ENCODE measurements around the gene COPG2.

Gene COPG2, protein sequence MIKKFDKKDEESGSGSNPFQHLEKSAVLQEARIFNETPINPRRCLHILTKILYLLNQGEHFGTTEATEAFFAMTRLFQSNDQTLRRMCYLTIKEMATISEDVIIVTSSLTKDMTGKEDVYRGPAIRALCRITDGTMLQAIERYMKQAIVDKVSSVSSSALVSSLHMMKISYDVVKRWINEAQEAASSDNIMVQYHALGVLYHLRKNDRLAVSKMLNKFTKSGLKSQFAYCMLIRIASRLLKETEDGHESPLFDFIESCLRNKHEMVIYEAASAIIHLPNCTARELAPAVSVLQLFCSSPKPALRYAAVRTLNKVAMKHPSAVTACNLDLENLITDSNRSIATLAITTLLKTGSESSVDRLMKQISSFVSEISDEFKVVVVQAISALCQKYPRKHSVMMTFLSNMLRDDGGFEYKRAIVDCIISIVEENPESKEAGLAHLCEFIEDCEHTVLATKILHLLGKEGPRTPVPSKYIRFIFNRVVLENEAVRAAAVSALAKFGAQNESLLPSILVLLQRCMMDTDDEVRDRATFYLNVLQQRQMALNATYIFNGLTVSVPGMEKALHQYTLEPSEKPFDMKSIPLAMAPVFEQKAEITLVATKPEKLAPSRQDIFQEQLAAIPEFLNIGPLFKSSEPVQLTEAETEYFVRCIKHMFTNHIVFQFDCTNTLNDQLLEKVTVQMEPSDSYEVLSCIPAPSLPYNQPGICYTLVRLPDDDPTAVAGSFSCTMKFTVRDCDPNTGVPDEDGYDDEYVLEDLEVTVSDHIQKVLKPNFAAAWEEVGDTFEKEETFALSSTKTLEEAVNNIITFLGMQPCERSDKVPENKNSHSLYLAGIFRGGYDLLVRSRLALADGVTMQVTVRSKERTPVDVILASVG

DNA sequence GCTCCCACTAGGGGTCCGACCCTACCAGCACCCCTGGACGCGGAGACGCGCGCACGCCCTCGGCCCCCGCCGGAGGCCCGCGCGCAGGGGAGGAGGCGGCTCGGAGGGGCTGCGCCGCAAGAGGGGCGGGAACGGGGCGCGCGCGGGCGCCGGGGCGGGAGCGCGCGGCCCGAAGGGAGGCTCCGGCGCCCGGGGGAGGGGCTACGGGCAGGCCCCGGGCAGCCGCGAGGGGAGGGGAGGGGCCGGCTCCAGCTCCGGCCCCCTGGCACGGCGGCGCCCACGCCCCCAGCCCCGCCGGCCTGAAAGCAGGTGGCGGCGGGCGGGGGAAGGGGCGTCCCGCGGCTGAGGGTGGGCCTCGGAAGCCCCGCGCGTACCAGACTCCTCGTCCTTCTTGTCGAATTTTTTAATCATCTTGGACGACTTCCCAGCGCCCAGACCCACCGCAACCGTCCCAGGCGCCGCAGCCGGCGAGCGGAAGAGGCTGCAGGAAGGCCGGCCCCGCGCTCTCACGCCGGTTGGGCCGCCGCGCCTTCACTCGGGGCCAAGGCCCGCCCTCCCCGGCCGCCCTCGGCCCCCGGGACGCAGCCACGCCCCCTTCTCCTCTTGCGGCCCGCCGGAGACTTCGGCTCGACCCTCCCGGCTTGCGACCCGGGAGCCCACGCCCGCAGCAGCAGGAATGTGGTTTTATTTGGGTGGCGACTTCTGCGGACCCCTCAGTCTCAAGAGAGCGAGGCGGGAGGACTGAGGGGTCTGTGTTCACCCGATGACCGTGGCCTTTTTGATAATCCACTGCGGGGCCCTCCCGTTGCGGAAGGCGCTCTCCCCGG, at the start of gene COPG2:
Gene COPG2 (minus strand): TSS at position 491 of the 827 bp plus-strand sequence. CDS start 80 bp downstream, at position 411.
- H3K4me3 ChIP-seq (replicated peaks; ENCODE audit: low read depth, low read length): peak within 1 kb of the TSS; percentile 63
- peak; percentile 35 for DNase-seq (ENCODE audit: extremely low read depth, low read depth)
- TF ChIP-seq, protein P1, sequence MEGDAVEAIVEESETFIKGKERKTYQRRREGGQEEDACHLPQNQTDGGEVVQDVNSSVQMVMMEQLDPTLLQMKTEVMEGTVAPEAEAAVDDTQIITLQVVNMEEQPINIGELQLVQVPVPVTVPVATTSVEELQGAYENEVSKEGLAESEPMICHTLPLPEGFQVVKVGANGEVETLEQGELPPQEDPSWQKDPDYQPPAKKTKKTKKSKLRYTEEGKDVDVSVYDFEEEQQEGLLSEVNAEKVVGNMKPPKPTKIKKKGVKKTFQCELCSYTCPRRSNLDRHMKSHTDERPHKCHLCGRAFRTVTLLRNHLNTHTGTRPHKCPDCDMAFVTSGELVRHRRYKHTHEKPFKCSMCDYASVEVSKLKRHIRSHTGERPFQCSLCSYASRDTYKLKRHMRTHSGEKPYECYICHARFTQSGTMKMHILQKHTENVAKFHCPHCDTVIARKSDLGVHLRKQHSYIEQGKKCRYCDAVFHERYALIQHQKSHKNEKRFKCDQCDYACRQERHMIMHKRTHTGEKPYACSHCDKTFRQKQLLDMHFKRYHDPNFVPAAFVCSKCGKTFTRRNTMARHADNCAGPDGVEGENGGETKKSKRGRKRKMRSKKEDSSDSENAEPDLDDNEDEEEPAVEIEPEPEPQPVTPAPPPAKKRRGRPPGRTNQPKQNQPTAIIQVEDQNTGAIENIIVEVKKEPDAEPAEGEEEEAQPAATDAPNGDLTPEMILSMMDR (IDR thresholded peaks at IDR 0.05; ENCODE audit: low read depth, low read length, missing control alignments): no peak

DNA sequence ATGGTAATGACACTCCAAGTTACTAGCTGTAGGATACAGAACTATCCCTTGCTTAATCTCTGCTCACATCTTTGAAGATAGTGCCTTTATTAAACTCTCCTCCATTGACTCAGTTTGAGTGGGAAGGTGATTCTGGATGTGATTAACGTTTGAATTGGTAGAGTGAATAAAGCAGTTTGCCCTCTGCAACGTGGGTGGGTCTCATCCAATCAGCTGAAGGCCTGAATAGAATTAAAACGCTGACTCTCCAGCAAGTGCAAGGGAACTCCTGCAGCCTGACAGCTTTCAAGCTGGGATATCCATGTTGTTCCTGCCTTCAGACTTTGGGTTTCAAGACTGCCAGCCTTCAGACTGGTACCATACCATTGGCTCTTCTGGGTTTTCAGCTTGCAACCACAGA, 43.9 kb upstream of the COPG2 start:
- no peak overlapping the region for H3K4me3 ChIP-seq (replicated peaks; ENCODE audit: low read depth, low read length)
- TF ChIP-seq, protein P1 (IDR thresholded peaks at IDR 0.05; ENCODE audit: low read depth, low read length, missing control alignments): no peak
- DNase-seq (ENCODE audit: extremely low read depth, low read depth): no peak

DNA sequence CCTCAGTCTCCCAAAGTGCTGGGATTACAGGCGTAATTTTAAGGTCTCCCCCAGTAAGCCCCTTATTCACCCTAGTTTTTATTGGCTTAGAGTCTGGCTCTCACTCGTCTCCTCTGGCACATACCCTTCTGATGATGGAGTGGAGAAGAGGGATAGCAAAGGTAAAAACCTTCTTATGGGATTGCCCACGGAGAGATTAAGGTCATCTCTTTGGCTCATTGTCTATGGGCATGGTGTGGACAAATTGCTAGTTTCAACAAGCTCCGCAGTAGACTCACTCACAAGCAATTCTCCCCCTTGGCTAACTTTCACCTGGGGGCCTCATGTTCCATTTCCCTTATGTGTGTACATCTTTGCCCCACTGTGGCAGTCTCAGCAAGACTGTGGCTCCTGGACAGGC, 40.2 kb upstream of the COPG2 start:
- H3K4me3 ChIP-seq (replicated peaks; ENCODE audit: low read depth, low read length): no peak overlapping the region
- DNase-seq (ENCODE audit: extremely low read depth, low read depth): no peak
- TF ChIP-seq, protein P1 (IDR thresholded peaks at IDR 0.05; ENCODE audit: low read depth, low read length, missing control alignments): no peak

DNA sequence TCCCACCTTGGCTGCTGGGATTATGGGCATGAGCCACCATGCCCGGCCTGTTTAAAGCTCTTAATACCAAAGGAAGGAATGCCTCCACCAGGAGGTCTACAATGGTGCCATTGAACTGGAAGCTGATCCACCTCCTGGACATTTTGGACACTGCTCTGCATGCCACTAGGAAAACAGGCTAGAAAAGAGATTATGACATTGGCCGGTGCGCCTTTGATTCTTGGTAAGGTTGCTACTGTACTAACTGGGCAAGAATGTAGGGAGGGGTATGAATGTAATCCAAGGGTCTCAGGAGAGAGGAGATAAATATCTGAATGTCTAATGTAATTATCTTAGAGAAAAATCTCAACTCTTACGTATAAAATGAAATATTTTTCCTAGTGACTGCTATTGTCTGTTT, 39.5 kb upstream of the COPG2 start:
- no peak overlapping the region for H3K4me3 ChIP-seq (replicated peaks; ENCODE audit: low read depth, low read length)
- TF ChIP-seq, protein P1 (IDR thresholded peaks at IDR 0.05; ENCODE audit: low read depth, low read length, missing control alignments): no peak
- DNase-seq (ENCODE audit: extremely low read depth, low read depth): no peak

DNA sequence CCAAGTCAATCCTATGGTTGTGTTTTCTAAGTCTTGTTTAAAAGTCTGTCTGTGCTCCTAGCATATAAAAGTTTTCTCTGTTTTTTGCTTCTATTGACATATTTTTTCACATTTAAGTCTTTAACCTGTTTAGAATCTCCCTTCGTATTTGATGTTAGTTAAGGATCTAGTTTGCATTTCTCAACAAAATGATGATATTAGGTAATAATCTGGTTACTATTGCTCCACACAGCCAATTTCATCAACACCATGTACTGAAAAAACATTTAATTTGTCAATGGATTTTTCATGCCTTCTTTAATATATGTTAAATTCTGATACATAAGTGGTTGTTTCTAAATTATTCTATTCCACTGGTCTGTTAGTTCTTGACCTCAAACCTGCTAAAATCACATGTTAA, 35.3 kb upstream of the COPG2 start:
- DNase-seq (ENCODE audit: extremely low read depth, low read depth): no peak
- TF ChIP-seq, protein P1 (IDR thresholded peaks at IDR 0.05; ENCODE audit: low read depth, low read length, missing control alignments): no peak
- no peak overlapping the region for H3K4me3 ChIP-seq (replicated peaks; ENCODE audit: low read depth, low read length)

DNA sequence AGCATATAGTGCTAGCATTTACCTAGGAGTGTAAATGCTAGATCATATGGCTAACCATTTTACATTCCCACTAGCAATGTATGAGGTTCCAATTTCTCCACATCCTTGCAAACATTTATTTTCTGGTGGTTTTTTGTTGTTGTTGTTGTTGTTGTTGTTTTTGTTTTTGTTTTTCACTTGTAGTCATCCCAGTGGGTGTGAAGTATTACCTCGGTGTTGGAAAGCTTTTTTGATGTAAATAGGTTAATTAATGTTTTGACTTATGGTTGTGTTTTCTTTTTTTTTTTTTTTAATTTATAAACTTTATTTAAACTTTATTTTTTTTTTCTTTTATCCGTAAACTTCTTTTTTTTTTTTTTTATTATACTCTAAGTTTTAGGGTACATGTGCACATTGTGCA, 33.1 kb upstream of the COPG2 start:
- TF ChIP-seq, protein P1 (IDR thresholded peaks at IDR 0.05; ENCODE audit: low read depth, low read length, missing control alignments): no peak
- no peak overlapping the region for H3K4me3 ChIP-seq (replicated peaks; ENCODE audit: low read depth, low read length)
- no peak for DNase-seq (ENCODE audit: extremely low read depth, low read depth)
